Body of pancreas (tissue), 4 donors: ENCODE data around the gene PPIE.

Source experiments
- CTCF ChIP-seq, 7 experiments: fragments of 450-650 bp in 4 of 7; fragments of 200-600 bp in 3 of 7; sonication (generic) in 3 of 7; IDR thresholded peaks; one replicate each; pipeline ENCODE4 v1.5.1; 2016 to 2019; ENCODE audit warnings: antibody characterized with exemption in 7 of 7
- POLR2A ChIP-seq, 3 donors: fragments of 450-650 bp; IDR thresholded peaks; one replicate each; pipeline ENCODE4 v1.6.1; 2016; ENCODE audit warnings: antibody characterized with exemption in 3 of 3, mild to moderate bottlenecking in 2 of 3

- TF ChIP-seq POLR2A (IDR thresholded peaks at IDR 0.05): no peak
- no peak for TF ChIP-seq CTCF (IDR thresholded peaks at IDR 0.05)
Measured at GRCh38 chr1:39757501-39757900, 18.8 kb downstream of the PPIE start.
